T-helper 1 cell treated with Interleukin-12 subunit alpha and Interleukin-12 subunit beta and Interleukin-4 antibody, amounts not matched to agents 30 ng/mL and 1 ng/mL, for 36 hours (primary cell): Measurements from ENCODE around the gene MEX3A. TPM values are rescaled to one million over a fixed set of nuclear protein-coding genes. Genes with fewer than 3 reads are reported as not detected.
"Not testable (repeated sequence)": the region's sequence is repeated elsewhere in the genome, so short reads cannot be mapped to it uniquely, and the experiment has no call there.

ENCODE experiments used
- intact Hi-C: fragments of 100-400 bp; cut with micrococcal nuclease; formaldehyde crosslinking; loops from one replicate; pipeline ENCODE4 v1.15.1; 2024
- total RNA-seq: library from RNA; stranded (reverse); gene quantifications from 2 replicates; pipeline ENCODE4 v1.2.3, GENCODE V29; 2022

MEX3A gene
- total RNA-seq, 1 donor from 2014 or later = not detected

- intact Hi-C loops = no loop called here
Measured at GRCh38 chr1:156062189-156062588, 20.1 kb downstream of the MEX3A start.

- intact Hi-C loops = no loop called here
Measured at GRCh38 chr1:156060937-156061636, 21.2 kb downstream of the MEX3A start, which contains the start of gene RAB25. Gene RAB25 (plus strand): TSS chr1:156061160. CDS start chr1:156061401, 241 bp downstream.

GRCh38 chr1:156056326-156056849 lies 25.9 kb downstream of the MEX3A start:
- intact Hi-C loops = loop anchor here (10.0 kb wide), 1 partner anchor 782 kb away; the partner anchor contains the start of genes CLK2 and HCN3

DNA sequence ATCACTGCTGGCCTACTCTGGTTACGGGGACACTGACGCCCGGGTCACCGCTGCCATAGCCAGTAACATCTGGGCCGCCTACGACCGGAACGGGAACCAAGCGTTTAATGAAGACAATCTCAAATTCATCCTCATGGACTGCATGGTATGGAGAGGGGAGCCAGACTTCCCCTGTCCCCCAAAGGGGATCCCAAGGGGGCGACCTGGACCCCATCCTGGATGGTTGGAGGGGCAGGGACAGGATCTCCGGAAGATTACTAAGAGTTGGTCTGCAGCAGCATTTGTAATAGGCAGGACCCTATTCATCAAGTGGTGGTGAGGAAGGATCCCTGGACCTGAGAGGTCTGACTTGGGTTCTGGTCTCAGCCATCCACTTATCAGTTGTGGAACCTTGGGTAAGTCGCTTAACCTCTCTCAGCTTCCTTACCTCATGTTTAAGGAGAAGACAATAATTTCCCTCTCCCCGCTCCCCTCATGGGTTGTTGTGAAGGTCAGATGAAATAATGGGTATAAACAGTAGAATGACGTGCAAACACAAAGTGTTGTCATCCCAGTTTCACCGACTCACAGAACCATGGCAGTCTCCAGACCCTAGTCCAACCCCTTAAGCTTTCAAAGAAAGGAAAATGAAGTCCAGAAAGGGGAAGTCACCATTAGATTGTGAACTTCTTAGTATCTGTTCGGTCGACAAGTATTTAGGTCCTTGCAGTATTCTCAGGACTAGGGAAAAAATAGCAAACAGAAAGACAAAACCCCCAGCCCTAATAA lies 26.8 kb downstream of the MEX3A start:
- intact Hi-C loops = loop anchor here (2.0 to 10.0 kb wide), 2 partner anchors 71 to 781 kb away; partner anchors contain the start of genes CLK2 and HCN3

GRCh38 chr1:156054500-156055280 lies 27.6 kb downstream of the MEX3A start, which contains the start of gene LAMTOR2:
Gene LAMTOR2 (plus strand): TSS chr1:156054782. CDS start chr1:156054890, 108 bp downstream.
- intact Hi-C loops = loop anchor here (1.0 to 10.0 kb wide), 22 partner anchors 12 to 1080 kb away; partner anchors contain the start of genes ARHGEF2, CCT3, CKS1B and CLK2

GRCh38 chr1:156053768-156054499 lies 28.3 kb downstream of the MEX3A start, which contains the start of gene UBQLN4:
Gene UBQLN4 (minus strand): TSS chr1:156053798. CDS start chr1:156053701, 97 bp downstream.
- intact Hi-C loops = loop anchor here (1.0 to 10.0 kb wide), 23 partner anchors 12 to 1080 kb away; partner anchors contain the start of genes ARHGEF2, CCT3, CKS1B and CLK2

GRCh38 chr1:156052862-156053767 lies 29.1 kb downstream of the MEX3A start:
- intact Hi-C loops = loop anchor here (1.0 to 10.0 kb wide), 3 partner anchors 308 to 811 kb away; partner anchors contain the start of genes CLK2 and HCN3

GRCh38 chr1:156051011-156051725 lies 31.1 kb downstream of the MEX3A start:
- intact Hi-C loops = loop anchor here (5.0 to 10.0 kb wide), 2 partner anchors 776 to 809 kb away; partner anchors contain the start of genes CLK2 and HCN3

DNA sequence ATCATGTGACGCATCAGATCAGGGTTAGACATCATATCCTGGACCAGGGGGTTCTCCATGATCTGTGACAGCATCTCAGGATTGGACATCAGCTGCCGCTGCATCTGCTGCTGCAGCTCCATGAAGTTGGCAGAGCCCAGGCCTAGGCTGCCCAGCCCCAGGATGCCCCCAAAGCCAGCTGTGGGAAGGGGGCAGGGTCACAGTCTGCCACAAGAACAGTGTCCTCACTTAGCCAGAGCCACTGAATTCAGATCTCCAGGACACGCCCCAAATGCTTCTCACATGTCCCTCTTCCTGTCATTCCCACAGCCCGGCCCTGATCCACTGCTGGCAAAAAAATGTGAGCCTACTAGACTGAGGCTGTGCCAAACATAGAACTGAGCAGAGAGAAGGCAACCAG lies 31.9 kb downstream of the MEX3A start:
- intact Hi-C loops = loop anchor here (5.0 to 10.0 kb wide), 2 partner anchors 776 to 808 kb away; partner anchors contain the start of genes CLK2 and HCN3

DNA sequence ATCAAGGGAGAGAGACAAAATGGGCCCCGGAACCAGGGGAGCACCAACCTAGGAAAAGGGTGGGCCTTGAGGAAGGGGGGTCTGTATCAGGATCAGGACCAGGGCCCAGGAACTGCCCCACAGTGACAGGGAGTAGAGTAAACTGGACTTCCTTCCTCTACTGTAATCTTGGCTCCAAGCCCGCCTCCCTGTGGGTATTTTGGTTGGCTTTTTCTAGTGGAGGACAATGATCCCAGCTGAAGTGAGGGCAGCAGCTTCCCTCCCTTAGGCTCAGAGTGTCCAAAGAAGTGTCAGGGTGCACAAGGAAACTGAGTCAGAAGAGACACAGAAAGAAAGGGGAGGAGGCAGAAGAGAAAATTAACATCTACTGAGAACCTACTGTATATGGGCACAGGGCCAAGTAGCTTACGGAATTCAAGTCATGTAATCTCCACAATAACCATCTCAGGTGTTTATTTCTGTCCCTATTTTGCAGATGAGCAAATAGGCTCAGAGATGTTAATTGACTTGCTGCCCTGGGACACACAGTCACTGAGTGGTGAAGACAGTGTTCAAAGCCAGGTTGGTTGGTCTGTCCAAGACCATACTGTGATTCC lies 33.5 kb downstream of the MEX3A start:
- intact Hi-C loops = no loop called here

- intact Hi-C loops = no loop called here
Measured at GRCh38 chr1:156045076-156045475, 37.2 kb downstream of the MEX3A start.

DNA sequence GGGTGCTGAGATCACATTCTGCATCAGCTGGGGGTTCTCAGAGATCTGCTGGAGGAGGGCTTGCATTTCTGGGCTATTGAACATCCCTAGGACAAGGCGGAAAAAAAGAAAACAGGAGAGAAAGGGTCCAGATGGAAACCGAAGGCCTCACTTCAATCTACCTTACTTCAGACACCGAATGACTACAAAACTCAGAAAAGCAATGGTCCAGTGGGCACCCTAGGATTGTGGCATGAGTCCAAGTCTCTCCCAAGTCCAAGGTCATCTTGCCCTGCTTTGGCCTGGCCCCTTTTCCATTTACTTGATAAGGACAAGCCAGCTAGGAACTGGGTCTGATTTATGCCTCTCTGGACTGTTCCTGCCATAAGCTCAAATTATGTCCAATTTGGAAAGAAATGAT lies 39.4 kb downstream of the MEX3A start:
- intact Hi-C loops = no loop called here

GRCh38 chr1:156034991-156035390 lies 47.3 kb downstream of the MEX3A start:
- intact Hi-C loops = not testable (repeated sequence)

GRCh38 chr1:156033011-156033410 lies 49.3 kb downstream of the MEX3A start:
- intact Hi-C loops = no loop called here

- intact Hi-C loops = loop anchor here (1.0 kb wide), 2 partner anchors 28 to 40 kb away; partner anchors contain the start of gene LAMTOR2
Measured at GRCh38 chr1:156026588-156026987, 55.7 kb downstream of the MEX3A start.

- intact Hi-C loops = loop anchor here (1.0 kb wide), 2 partner anchors 28 to 40 kb away; partner anchors contain the start of gene LAMTOR2
Measured at GRCh38 chr1:156025876-156026275, 56.4 kb downstream of the MEX3A start.

GRCh38 chr1:156024801-156025200 lies 57.5 kb downstream of the MEX3A start:
- intact Hi-C loops = no loop called here
